Breast epithelium (tissue), 3 donors: Measurements from ENCODE around the gene COX14.

Experiments
- CTCF ChIP-seq, 3 donors: fragments of 450-650 bp; IDR thresholded peaks; one replicate each; pipeline ENCODE4 v1.5.1; 2016 to 2017; ENCODE audit warnings: antibody characterized with exemption in 3 of 3, mild to moderate bottlenecking in 3 of 3, moderate library complexity in 3 of 3
- POLR2A ChIP-seq: fragments of 450-650 bp; IDR thresholded peaks from one replicate; pipeline ENCODE4 v1.6.1; 2016; ENCODE audit warnings: antibody characterized with exemption, mild to moderate bottlenecking, moderate library complexity
- POLR2AphosphoS5 ChIP-seq, 3 donors: sonication (generic); formaldehyde crosslinking; IDR thresholded peaks; one replicate each; pipeline ENCODE4 v1.6.1; 2017; ENCODE audit warnings: antibody characterized with exemption in 3 of 3

GRCh38 chr12:50119387-50119786 lies 7.4 kb downstream of the COX14 start:
- no peak for TF ChIP-seq POLR2A
- no peak for TF ChIP-seq CTCF (IDR thresholded peaks at IDR 0.05)
- no peak for TF ChIP-seq POLR2AphosphoS5 (IDR thresholded peaks at IDR 0.05)
